HG02678 (cell line): ENCODE results near the gene ACBD6.

ENCODE experiments used
- ATAC-seq: cut with Tn5 transposase; IDR thresholded peaks from one replicate; pipeline ENCODE4 v1.9.1; 2021; ENCODE audit warnings: mild to moderate bottlenecking, moderate library complexity; ENCODE audit not compliant: unreplicated experiment

Gene ACBD6

GRCh38 chr1:180243517-180244221 is 258.7 kb downstream of the ACBD6 start:
- ATAC-seq, result no peak

- no peak for ATAC-seq
These were observed 260.4 kb downstream of the ACBD6 start for GRCh38 chr1:180241716-180242544.

GRCh38 chr1:180239145-180240096 is 263.0 kb downstream of the ACBD6 start:
- no peak for ATAC-seq

- no peak for ATAC-seq
These were observed 263.7 kb downstream of the ACBD6 start for GRCh38 chr1:180238675-180239074.
